CD14-positive monocyte (primary cell): ENCODE data around the gene MPPED1. TPM values are rescaled to one million over a fixed set of nuclear protein-coding genes. Genes with fewer than 3 reads are reported as not detected.
A peak's percentile ranks its signal among the peaks of the same experiment; 100 is the strongest.

ENCODE experiments used
- DNase-seq, 3 donors: peaks; one replicate each; pipeline ENCODE4 v3.0.0-alpha.2; 2011 to 2022
- H2AFZ ChIP-seq: 2 replicates; pipeline ENCODE4 v1.6.0; 2012; ENCODE audit warnings: mild to moderate bottlenecking, low read depth, low read length, inconsistent platforms; ENCODE audit not compliant: insufficient read depth, poor library complexity, severe bottlenecking
- H3K27ac ChIP-seq, 2 donors: 1 replicate in 1 of 2; 2 replicates in 1 of 2; pipeline ENCODE4 v1.5.1; 2012 to 2013; ENCODE audit warnings: low read length in 2 of 2, control low read depth in 1 of 2, inconsistent platforms in 1 of 2, low read depth in 1 of 2, mild to moderate bottlenecking in 1 of 2
- H3K27me3 ChIP-seq, 2 donors: one replicate each; pipeline versions ENCODE4 v1.6.0 to v1.6.1; 2011 to 2013; ENCODE audit warnings: low read length in 2 of 2; ENCODE audit not compliant: control insufficient read depth in 2 of 2, insufficient read depth in 2 of 2
- H3K36me3 ChIP-seq, 2 donors: replicated peaks in 1 of 2; 1 replicate in 1 of 2; 2 replicates in 1 of 2; pipeline versions ENCODE4 v1.5.1 to v1.6.1; 2012 to 2013; ENCODE audit warnings: low read length in 2 of 2, control low read depth in 1 of 2, inconsistent platforms in 1 of 2, mild to moderate bottlenecking in 1 of 2; ENCODE audit not compliant: insufficient read depth in 2 of 2, control insufficient read depth in 1 of 2
- H3K4me1 ChIP-seq, 2 donors: 1 replicate in 1 of 2; 2 replicates in 1 of 2; pipeline versions ENCODE4 v1.5.1 to v1.6.1; 2012 to 2013; ENCODE audit warnings: low read length in 2 of 2, control low read depth in 1 of 2, inconsistent platforms in 1 of 2, mild to moderate bottlenecking in 1 of 2, moderate library complexity in 1 of 2; ENCODE audit not compliant: insufficient read depth in 2 of 2, control insufficient read depth in 1 of 2
- H3K4me2 ChIP-seq: replicated peaks from 2 replicates; pipeline ENCODE3; 2012; ENCODE audit warnings: low read length, moderate library complexity, mild to moderate bottlenecking; ENCODE audit not compliant: poor library complexity, severe bottlenecking; ENCODE audit errors: extremely low read depth
- H3K4me3 ChIP-seq, 3 experiments: fragments of 200-600 bp in 1 of 3; sonication (generic) in 1 of 3; replicated peaks in 1 of 3; 1 replicate in 2 of 3; 2 replicates in 1 of 3; pipeline ENCODE4 v1.5.1; 2011 to 2013; ENCODE audit warnings: low read length in 3 of 3, mild to moderate bottlenecking in 3 of 3, control low read depth in 2 of 3, low read depth in 2 of 3, inconsistent platforms in 1 of 3, moderate library complexity in 1 of 3
- H3K79me2 ChIP-seq: 2 replicates; pipeline ENCODE4 v1.6.0; 2012; ENCODE audit warnings: mild to moderate bottlenecking, control low read depth, inconsistent platforms, low read length, moderate library complexity; ENCODE audit not compliant: insufficient read depth
- H3K9ac ChIP-seq: 2 replicates; pipeline ENCODE4 v1.6.0; 2017; ENCODE audit warnings: low read length, mild to moderate bottlenecking; ENCODE audit not compliant: insufficient read depth, poor library complexity, severe bottlenecking
- H3K9me3 ChIP-seq, 2 donors: replicated peaks in 1 of 2; 1 replicate in 1 of 2; 2 replicates in 1 of 2; pipeline versions ENCODE4 v1.5.1 to v1.6.1; 2012 to 2013; ENCODE audit warnings: low read length in 2 of 2, control low read depth in 1 of 2; ENCODE audit not compliant: control insufficient read depth in 1 of 2, insufficient read depth in 1 of 2
- H4K20me1 ChIP-seq: 2 replicates; pipeline ENCODE4 v1.6.0; 2012; ENCODE audit warnings: mild to moderate bottlenecking, low read length, control low read depth, moderate library complexity; ENCODE audit not compliant: insufficient read depth
- H3K27ac Mint-ChIP-seq, 7 donors: one replicate each; pipeline ENCODE4 v1.8.0; 2020; ENCODE audit warnings: mild to moderate bottlenecking in 7 of 7, mixed read lengths in 7 of 7, moderate library complexity in 6 of 7, inconsistent platforms in 2 of 7
- H3K27me3 Mint-ChIP-seq, 3 donors: one replicate each; pipeline ENCODE4 v1.8.0; 2021 to 2022; ENCODE audit warnings: low read depth in 3 of 3, mild to moderate bottlenecking in 3 of 3, mixed read lengths in 3 of 3, moderate library complexity in 3 of 3, inconsistent platforms in 1 of 3
- H3K36me3 Mint-ChIP-seq, 2 donors: one replicate each; pipeline ENCODE4 v1.8.0; 2020; ENCODE audit warnings: mixed read lengths in 2 of 2, inconsistent platforms in 1 of 2, mild to moderate bottlenecking in 1 of 2
- H3K4me1 Mint-ChIP-seq: one replicate; pipeline ENCODE4 v1.8.0; 2020; ENCODE audit warnings: mild to moderate bottlenecking, mixed read lengths
- H3K4me3 Mint-ChIP-seq, 2 donors: one replicate each; pipeline ENCODE4 v1.8.0; 2020; ENCODE audit warnings: mild to moderate bottlenecking in 2 of 2, mixed read lengths in 2 of 2, moderate library complexity in 1 of 2
- H3K9me3 Mint-ChIP-seq, 7 donors: one replicate each; pipeline ENCODE4 v1.8.0; 2020 to 2022; ENCODE audit warnings: mixed read lengths in 7 of 7, mild to moderate bottlenecking in 6 of 7, moderate library complexity in 6 of 7, inconsistent platforms in 2 of 7
- CTCF ChIP-seq: fragments of 200-600 bp; IDR thresholded peaks from one replicate; pipeline ENCODE4 v1.8.0; 2022; ENCODE audit warnings: antibody characterized with exemption, mild to moderate bottlenecking
- WGBS: methylation state at CpG from one replicate; pipeline ENCODE4 v1.1.5; 2013; ENCODE audit warnings: missing lambda C conversion rate; ENCODE audit not compliant: insufficient coverage; 5-methylcytosine and 5-hydroxymethylcytosine counted together
- intact Hi-C, 2 donors: fragments of 100-400 bp; cut with micrococcal nuclease; formaldehyde crosslinking; loops; one replicate each; pipeline versions ENCODE4 v1.15.0 to v1.15.1; 2023
- polyA plus RNA-seq, 3 donors: library from polyadenylated mRNA; depleted of rRNA in 1 of 3; unstranded in 2 of 3; stranded (reverse) in 1 of 3; fragments of 300-500 nt in 2 of 3; fragments of >200 nt in 1 of 3; fragmentation: Illumina TruSeq in 2 of 3; gene quantifications; 1 replicate in 2 of 3; 2 replicates in 1 of 3; pipeline ENCODE4 v1.2.3, GENCODE V29; 2012 to 2021

Gene MPPED1
- polyA plus RNA-seq, 3 donors, result not detected

- Histone ChIP-seq H3K27me3 (peaks cover 17 to 54% of the 10 kb centered on the region in 2 donors), H3K36me3 (no peaks in the 10 kb centered on the region), H2AFZ (no peak overlapping the region), H3K9me3 (peaks cover 0 to 4% of the 10 kb centered on the region in 2 donors), H4K20me1 (no peaks in the 10 kb centered on the region), H3K4me3 (no peak overlapping the region), H3K79me2 (no peaks in the 10 kb centered on the region), H3K9ac (no peak overlapping the region), H3K4me1 (no peaks in the 10 kb centered on the region), H3K4me2 (no peak overlapping the region), H3K27ac (no peak overlapping the region)
- Mint-ChIP-seq H3K36me3 (no peaks in the 10 kb centered on the region), H3K27me3 (peaks cover 47 to 64% (median 59%) of the 10 kb centered on the region in 3 donors), H3K9me3 (peaks cover 0 to 5% (median 1%) of the 10 kb centered on the region in 7 donors), H3K4me1 (no peaks in the 10 kb centered on the region), H3K27ac (no peak overlapping the region), H3K4me3 (peak overlapping the region in 1 of 2 donors; percentile 77)
- intact Hi-C loops, result no loop called here
- 11% methylated on average over 67 of the region's 83 CpGs for WGBS
- DNase-seq, result no peak
- TF ChIP-seq CTCF, result no peak
These were observed 560 bp upstream of the MPPED1 start for GRCh38 chr22:43411040-43411868.

DNA sequence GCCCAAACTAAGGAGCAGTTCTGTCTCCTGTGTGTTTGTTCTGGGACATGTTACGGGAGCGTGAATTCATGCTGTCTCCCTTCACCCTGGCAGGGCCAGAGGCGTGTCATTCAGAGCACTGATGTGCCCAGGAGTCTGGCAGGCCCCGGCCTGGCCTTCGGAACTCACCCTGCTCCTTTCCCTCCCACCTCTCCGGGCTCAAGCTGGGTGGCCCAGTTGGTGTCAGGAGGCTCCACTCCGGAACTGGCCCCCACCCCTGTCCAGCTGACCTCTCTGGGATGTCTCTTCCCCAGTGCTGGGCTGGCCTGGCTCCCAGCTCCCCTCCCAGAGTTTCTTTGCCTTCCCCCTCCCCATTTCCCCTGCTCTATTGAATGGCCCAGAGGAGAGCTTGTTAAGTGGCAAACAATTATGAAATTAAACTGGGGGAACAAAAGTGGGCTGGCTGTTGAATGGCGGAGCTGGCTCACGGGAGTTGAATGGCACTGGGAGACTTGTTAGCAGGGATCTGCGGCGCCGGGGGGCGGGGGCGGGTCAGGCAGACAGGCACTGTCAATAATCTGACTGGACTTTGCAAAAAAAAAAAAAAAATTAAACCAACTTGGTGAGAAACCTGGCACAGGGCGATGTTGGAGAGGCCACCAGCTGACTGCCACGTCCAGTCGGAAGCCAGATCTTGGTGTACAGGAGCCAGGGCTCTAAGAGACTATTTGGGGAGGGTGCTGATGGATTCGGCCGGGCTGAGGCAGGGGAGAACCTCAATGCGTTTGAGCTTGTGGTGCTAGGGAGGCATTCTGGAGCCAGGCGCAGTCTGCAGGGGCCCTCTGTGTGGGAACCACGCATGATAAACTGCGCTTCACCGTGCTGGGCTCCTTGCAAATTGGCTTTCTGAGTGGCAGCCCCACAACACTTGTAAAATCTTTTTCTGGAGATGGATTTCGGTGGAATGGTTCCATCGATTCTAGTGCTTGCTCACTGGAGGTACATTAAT is 1.3 kb downstream of the MPPED1 start:
- Mint-ChIP-seq H3K27me3 (peaks cover 49 to 66% (median 59%) of the 10 kb centered on the region in 3 donors), H3K27ac (peak overlapping the region in 1 of 7 donors; percentile 12), H3K4me3 (peak overlapping the region in 1 of 2 donors; percentile 82), H3K9me3 (peaks cover 0 to 5% (median 1%) of the 10 kb centered on the region in 7 donors), H3K4me1 (no peaks in the 10 kb centered on the region), H3K36me3 (no peaks in the 10 kb centered on the region)
- no peak overlapping the region for H2AFZ ChIP-seq
- no peak overlapping the region for H3K27ac ChIP-seq
- H3K27me3 ChIP-seq, result peaks cover 17 to 54% of the 10 kb centered on the region in 2 donors
- peaks cover 0 to 4% of the 10 kb centered on the region in 2 donors for H3K9me3 ChIP-seq
- DNase-seq, result no peak
- no peaks in the 10 kb centered on the region for H3K36me3 ChIP-seq
- TF ChIP-seq CTCF, result no peak
- whole genome bisulfite sequencing, result 65% methylated on average over 20 of the region's 26 CpGs
- no peaks in the 10 kb centered on the region for H3K4me1 ChIP-seq
- H3K4me2 ChIP-seq, result no peak overlapping the region
- no peaks in the 10 kb centered on the region for H3K79me2 ChIP-seq
- intact Hi-C loops, result no loop called here
- no peak overlapping the region for H3K9ac ChIP-seq
- H3K4me3 ChIP-seq, result no peak overlapping the region
- no peaks in the 10 kb centered on the region for H4K20me1 ChIP-seq
